ENCODE data around the gene FAM174B.

DNA sequence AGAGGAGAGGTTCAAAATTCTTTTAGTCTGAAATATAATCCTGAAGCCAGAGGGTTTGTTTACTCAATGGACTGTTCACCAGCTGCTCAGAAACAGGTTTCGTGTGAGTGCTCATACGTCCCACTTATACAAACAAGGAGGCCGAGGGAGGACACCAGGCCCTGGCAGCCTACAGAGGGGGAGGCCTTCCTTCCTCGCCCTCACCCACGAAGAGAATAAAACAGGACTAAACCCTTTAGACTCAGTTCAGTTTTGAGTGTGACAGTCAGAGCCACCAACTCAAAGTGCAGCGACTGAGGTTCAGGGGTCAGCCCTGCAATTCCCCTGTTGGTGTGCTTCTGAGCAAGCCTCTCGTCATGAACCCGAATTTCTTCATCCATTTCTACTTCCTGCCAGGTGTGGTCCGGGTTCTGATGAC lies 17.3 kb downstream of the FAM174B start:
- TF ChIP-seq, protein P1, sequence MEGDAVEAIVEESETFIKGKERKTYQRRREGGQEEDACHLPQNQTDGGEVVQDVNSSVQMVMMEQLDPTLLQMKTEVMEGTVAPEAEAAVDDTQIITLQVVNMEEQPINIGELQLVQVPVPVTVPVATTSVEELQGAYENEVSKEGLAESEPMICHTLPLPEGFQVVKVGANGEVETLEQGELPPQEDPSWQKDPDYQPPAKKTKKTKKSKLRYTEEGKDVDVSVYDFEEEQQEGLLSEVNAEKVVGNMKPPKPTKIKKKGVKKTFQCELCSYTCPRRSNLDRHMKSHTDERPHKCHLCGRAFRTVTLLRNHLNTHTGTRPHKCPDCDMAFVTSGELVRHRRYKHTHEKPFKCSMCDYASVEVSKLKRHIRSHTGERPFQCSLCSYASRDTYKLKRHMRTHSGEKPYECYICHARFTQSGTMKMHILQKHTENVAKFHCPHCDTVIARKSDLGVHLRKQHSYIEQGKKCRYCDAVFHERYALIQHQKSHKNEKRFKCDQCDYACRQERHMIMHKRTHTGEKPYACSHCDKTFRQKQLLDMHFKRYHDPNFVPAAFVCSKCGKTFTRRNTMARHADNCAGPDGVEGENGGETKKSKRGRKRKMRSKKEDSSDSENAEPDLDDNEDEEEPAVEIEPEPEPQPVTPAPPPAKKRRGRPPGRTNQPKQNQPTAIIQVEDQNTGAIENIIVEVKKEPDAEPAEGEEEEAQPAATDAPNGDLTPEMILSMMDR (IDR thresholded peaks at IDR 0.05) = no peak
- TF ChIP-seq EP300 (IDR thresholded peaks at IDR 0.05) (no peak), POLR2AphosphoS5 (IDR thresholded peaks at IDR 0.05) (no peak), POLR2A (IDR thresholded peaks at IDR 0.05) (no peak)
